Measurements from ENCODE around the gene ASRGL1.
A peak's percentile ranks its signal among the peaks of the same experiment; 100 is the strongest.
"Not testable (repeated sequence)": the region's sequence is repeated elsewhere in the genome, so short reads cannot be mapped to it uniquely, and the experiment has no call there.

The ASRGL1 gene

GRCh38 chr11:62374801-62375200, 37.6 kb downstream of the ASRGL1 start:
- no peak for DNase-seq (ENCODE audit: low read depth)
- H3K4me3 ChIP-seq (ENCODE audit: low read depth, low read length), result no peak overlapping the region
- TF ChIP-seq CTCF (IDR thresholded peaks at IDR 0.05; ENCODE audit: insufficient read depth, low read depth, low read length, missing control alignments), result no peak

GRCh38 chr11:62378459-62379063, 41.3 kb downstream of the ASRGL1 start:
- peak; percentile 65 for DNase-seq (ENCODE audit: low read depth)
- peak; percentile 13 for TF ChIP-seq CTCF (IDR thresholded peaks at IDR 0.05; ENCODE audit: insufficient read depth, low read depth, low read length, missing control alignments)
- H3K4me3 ChIP-seq (ENCODE audit: low read depth, low read length), result not testable (repeated sequence)

- H3K4me3 ChIP-seq (ENCODE audit: low read depth, low read length); DNase-seq (ENCODE audit: low read depth): not testable (repeated sequence)
Measured at GRCh38 chr11:62379586-62379985, 42.3 kb downstream of the ASRGL1 start.

- TF ChIP-seq CTCF (IDR thresholded peaks at IDR 0.05; ENCODE audit: insufficient read depth, low read depth, low read length, missing control alignments), result peak; percentile 65
- peak; percentile 74 for DNase-seq (ENCODE audit: low read depth)
- H3K4me3 ChIP-seq (ENCODE audit: low read depth, low read length), result not testable (repeated sequence)
Measured at GRCh38 chr11:62380821-62381245, 43.6 kb downstream of the ASRGL1 start.

- DNase-seq (ENCODE audit: low read depth), result no peak
- no peak overlapping the region for H3K4me3 ChIP-seq (ENCODE audit: low read depth, low read length)
- no peak for TF ChIP-seq CTCF (IDR thresholded peaks at IDR 0.05; ENCODE audit: insufficient read depth, low read depth, low read length, missing control alignments)
Measured at GRCh38 chr11:62383822-62384221, 46.6 kb downstream of the ASRGL1 start.

- peak; percentile 59 for DNase-seq (ENCODE audit: low read depth)
- not testable (repeated sequence) for H3K4me3 ChIP-seq (ENCODE audit: low read depth, low read length)
Measured at GRCh38 chr11:62386083-62386482, 48.8 kb downstream of the ASRGL1 start.

- no peak for TF ChIP-seq CTCF (IDR thresholded peaks at IDR 0.05; ENCODE audit: insufficient read depth, low read depth, low read length, missing control alignments)
- DNase-seq (ENCODE audit: low read depth), result no peak
- H3K4me3 ChIP-seq (ENCODE audit: low read depth, low read length), result no peak overlapping the region
Measured at GRCh38 chr11:62387381-62387780, 50.1 kb downstream of the ASRGL1 start.

- H3K4me3 ChIP-seq (ENCODE audit: low read depth, low read length), result no peak overlapping the region
- TF ChIP-seq CTCF (IDR thresholded peaks at IDR 0.05; ENCODE audit: insufficient read depth, low read depth, low read length, missing control alignments), result no peak
- no peak for DNase-seq (ENCODE audit: low read depth)
Measured at GRCh38 chr11:62388999-62389398, 51.8 kb downstream of the ASRGL1 start.
